Vagina (tissue), 2 donors: ENCODE measurements around the gene MLN. TPM values are rescaled to one million over a fixed set of nuclear protein-coding genes. Genes with fewer than 3 reads are reported as not detected.

Experiments used
- DNase-seq, 2 donors: peaks; one replicate each; pipeline ENCODE4 v3.0.0-alpha.2; 2017; ENCODE audit errors: extremely low spot score in 2 of 2
- H3K27ac ChIP-seq: fragments of 200-600 bp; sonication (generic); one replicate; pipeline ENCODE4 v1.5.1; 2019
- H3K27me3 ChIP-seq: fragments of 200-600 bp; sonication (generic); one replicate; pipeline ENCODE4 v1.5.1; 2019
- H3K36me3 ChIP-seq, 2 donors: fragments of 200-600 bp; sonication (generic); one replicate each; pipeline ENCODE4 v1.5.1; 2017 to 2019
- H3K4me1 ChIP-seq: fragments of 200-600 bp; sonication (generic); one replicate; pipeline ENCODE4 v1.5.1; 2019
- H3K4me3 ChIP-seq, 2 donors: fragments of 200-600 bp; sonication (generic); 1 replicate in 1 of 2; 2 replicates in 1 of 2; pipeline ENCODE4 v1.5.1; 2016 to 2019
- H3K9me3 ChIP-seq: fragments of 200-600 bp; sonication (generic); one replicate; pipeline ENCODE4 v1.5.1; 2019
- POLR2A ChIP-seq, 2 donors: fragments of 450-650 bp; IDR thresholded peaks; one replicate each; pipeline ENCODE4 v1.6.1; 2017; ENCODE audit warnings: antibody characterized with exemption in 2 of 2, mild to moderate bottlenecking in 2 of 2, moderate library complexity in 2 of 2
- POLR2AphosphoS5 ChIP-seq, 2 donors: sonication (generic); formaldehyde crosslinking; IDR thresholded peaks; one replicate each; pipeline ENCODE4 v1.9.0; 2017; ENCODE audit warnings: antibody characterized with exemption in 2 of 2, mild to moderate bottlenecking in 2 of 2, low read depth in 1 of 2; ENCODE audit not compliant: insufficient read depth in 1 of 2
- intact Hi-C: fragments of 100-400 bp; cut with DNase I; formaldehyde crosslinking; loops from one replicate; pipeline ENCODE4 v1.15.1; 2023
- total RNA-seq: library from RNA; depleted of rRNA; stranded (reverse); fragments of >200 nt; gene quantifications from one replicate; pipeline ENCODE4 v1.2.3, GENCODE V29; 2016
- TF ChIP-seq, protein P1 (sequence below), 3 experiments: fragments of 450-650 bp in 2 of 3; fragments of 200-600 bp in 1 of 3; sonication (generic) in 1 of 3; IDR thresholded peaks; one replicate each; pipeline ENCODE4 v1.5.1; 2017 to 2019; ENCODE audit warnings: antibody characterized with exemption in 3 of 3, mild to moderate bottlenecking in 2 of 3, moderate library complexity in 2 of 3

MLN gene
- total RNA-seq, 1 donor from 2014 or later = not detected

DNA sequence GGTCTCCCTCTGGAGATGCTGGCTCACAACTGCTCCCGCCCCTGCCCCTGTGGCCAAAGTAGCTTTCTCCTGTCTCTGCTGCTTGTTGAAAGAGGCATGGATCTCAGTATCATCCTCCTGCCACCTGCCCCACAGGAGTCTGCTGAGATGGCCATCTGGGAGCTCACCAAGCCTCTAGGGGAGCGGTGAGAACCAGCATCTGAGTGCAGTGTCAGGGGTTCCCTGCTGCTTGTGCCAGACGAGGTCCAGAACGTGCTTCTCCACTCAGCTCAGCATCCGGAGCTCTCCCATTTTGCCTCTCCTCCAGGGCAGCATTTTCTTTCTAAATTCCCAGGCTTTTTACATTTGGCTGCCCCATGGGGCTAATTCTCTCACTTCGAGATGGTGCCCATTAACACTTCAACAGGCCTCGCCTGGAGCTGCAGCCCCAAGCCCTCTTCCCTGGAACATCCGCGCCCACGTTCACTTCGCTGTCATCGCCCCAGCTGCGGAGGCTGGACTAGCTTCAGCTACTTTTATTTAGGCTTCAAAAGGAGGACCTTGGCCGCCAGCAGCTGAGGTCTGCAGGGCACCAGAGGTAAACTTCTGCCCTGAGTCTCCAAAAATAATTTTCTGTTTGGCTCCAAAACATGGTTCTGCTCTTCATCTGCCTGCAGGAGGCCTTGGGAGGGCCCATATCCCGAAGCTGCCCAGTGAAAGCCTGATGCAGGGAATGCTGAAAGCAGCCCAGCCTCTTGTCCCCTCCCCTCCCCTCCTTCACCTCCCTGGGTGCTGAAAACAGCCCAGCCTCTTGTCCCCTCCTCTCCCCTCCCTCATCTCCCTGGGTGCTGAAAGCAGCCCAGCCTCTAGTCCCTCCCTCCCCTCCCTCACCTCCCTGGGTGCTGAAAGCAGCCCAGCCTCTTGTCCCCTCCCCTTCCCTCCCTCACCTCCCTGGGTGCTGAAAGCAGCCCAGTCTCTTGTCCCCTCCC is 25.2 kb upstream of the MLN start:
- intact Hi-C loops = no loop called here
- Histone ChIP-seq H3K27me3 (no peaks in the 10 kb centered on the region), H3K27ac (no peak overlapping the region), H3K4me1 (no peaks in the 10 kb centered on the region), H3K36me3 (no peaks in the 10 kb centered on the region), H3K4me3 (no peak overlapping the region), H3K9me3 (no peaks in the 10 kb centered on the region)
- TF ChIP-seq, protein P1, sequence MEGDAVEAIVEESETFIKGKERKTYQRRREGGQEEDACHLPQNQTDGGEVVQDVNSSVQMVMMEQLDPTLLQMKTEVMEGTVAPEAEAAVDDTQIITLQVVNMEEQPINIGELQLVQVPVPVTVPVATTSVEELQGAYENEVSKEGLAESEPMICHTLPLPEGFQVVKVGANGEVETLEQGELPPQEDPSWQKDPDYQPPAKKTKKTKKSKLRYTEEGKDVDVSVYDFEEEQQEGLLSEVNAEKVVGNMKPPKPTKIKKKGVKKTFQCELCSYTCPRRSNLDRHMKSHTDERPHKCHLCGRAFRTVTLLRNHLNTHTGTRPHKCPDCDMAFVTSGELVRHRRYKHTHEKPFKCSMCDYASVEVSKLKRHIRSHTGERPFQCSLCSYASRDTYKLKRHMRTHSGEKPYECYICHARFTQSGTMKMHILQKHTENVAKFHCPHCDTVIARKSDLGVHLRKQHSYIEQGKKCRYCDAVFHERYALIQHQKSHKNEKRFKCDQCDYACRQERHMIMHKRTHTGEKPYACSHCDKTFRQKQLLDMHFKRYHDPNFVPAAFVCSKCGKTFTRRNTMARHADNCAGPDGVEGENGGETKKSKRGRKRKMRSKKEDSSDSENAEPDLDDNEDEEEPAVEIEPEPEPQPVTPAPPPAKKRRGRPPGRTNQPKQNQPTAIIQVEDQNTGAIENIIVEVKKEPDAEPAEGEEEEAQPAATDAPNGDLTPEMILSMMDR (IDR thresholded peaks at IDR 0.05) = no peak
- no peak for TF ChIP-seq POLR2A (IDR thresholded peaks at IDR 0.05)
- TF ChIP-seq POLR2AphosphoS5 (IDR thresholded peaks at IDR 0.05; ENCODE audit: insufficient read depth in 1 of 2, low read depth in 1 of 2) = no peak
- no peak for DNase-seq

- no peaks in the 10 kb centered on the region for H3K9me3 ChIP-seq
- intact Hi-C loops = no loop called here
- no peaks in the 10 kb centered on the region for H3K4me1 ChIP-seq
- TF ChIP-seq POLR2A (IDR thresholded peaks at IDR 0.05) = no peak
- TF ChIP-seq, protein P1 (IDR thresholded peaks at IDR 0.05) = no peak
- no peak overlapping the region for H3K4me3 ChIP-seq
- no peaks in the 10 kb centered on the region for H3K36me3 ChIP-seq
- H3K27ac ChIP-seq = no peak overlapping the region
- DNase-seq = no peak
- no peaks in the 10 kb centered on the region for H3K27me3 ChIP-seq
Measured at GRCh38 chr6:33828452-33828763, 24.6 kb upstream of the MLN start.

DNA sequence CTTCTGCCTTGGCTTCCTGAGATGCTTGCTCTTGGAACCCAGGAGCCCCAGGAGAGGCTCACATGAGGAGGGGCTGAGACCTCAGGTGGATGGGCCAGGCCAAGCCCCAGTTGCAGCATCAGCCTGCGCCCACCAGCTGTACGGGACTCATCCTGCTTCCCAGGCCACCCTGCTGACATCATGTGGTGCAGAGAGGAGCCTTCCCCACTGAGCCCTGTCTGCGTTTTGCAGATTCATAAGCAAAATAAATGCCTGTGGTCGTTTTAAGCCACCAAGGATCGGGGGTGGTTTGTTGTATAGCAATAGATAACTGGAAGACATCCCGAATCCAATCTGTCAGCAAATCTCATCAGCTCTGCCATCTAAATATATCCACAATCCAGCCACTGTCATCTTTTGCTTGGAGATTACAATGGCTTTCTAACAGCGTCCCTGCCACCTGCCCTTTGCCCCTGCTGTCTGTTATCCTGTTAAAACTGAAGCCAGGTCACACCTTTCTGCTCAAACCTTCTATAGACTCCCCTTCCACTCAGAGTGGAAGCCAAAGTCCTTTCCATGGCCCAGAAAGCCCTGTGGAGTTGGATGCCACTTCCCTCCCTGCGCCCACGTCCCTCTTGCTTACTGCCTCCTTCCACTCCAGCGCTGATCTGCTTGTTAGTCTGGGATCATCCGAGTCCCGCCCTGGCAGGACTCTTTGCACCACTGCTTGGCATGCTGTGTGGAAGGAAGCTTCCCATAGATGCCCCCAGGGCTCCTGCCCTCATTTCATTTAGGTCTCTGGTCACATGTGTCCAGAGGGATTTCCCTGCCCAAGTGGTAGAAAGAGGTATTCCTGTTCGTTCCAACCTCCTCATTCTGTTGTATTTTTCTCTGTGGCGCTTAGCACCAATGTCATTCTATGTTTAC is 24.0 kb upstream of the MLN start:
- Histone ChIP-seq H3K27me3 (no peaks in the 10 kb centered on the region), H3K4me3 (no peak overlapping the region), H3K4me1 (no peaks in the 10 kb centered on the region), H3K36me3 (no peaks in the 10 kb centered on the region), H3K9me3 (no peaks in the 10 kb centered on the region), H3K27ac (no peak overlapping the region)
- TF ChIP-seq POLR2AphosphoS5 (IDR thresholded peaks at IDR 0.05; ENCODE audit: insufficient read depth in 1 of 2, low read depth in 1 of 2) = no peak
- TF ChIP-seq, protein P1 (IDR thresholded peaks at IDR 0.05) = no peak
- TF ChIP-seq POLR2A (IDR thresholded peaks at IDR 0.05) = no peak
- no peak for DNase-seq
- intact Hi-C loops = no loop called here

DNA sequence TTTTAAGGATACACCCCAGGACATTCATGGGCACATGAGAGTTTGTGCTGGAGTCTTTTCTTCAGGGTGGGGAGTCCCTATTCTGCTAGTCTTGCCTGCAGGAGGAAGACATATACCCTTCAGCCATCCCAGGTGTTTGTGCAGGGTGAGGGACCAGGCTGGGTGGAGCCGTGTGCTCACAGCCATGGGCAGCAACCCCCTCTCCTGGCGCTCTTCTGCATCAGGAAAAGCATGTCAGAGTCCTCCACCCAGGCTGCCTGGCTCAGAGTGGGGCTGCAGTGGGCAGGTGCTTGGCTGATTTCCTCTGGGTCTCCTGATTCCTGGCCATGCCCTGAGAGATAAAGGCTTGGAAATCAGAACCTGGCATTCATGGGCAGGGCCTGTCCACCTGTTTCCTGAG is 22.7 kb upstream of the MLN start:
- H3K36me3 ChIP-seq = no peaks in the 10 kb centered on the region
- H3K4me3 ChIP-seq = no peak overlapping the region
- no peak for DNase-seq
- TF ChIP-seq POLR2A (IDR thresholded peaks at IDR 0.05) = no peak
- TF ChIP-seq, protein P1 (IDR thresholded peaks at IDR 0.05) = no peak
- no peak for TF ChIP-seq POLR2AphosphoS5 (IDR thresholded peaks at IDR 0.05; ENCODE audit: insufficient read depth in 1 of 2, low read depth in 1 of 2)
- no peaks in the 10 kb centered on the region for H3K27me3 ChIP-seq
- no peak overlapping the region for H3K27ac ChIP-seq
- no peaks in the 10 kb centered on the region for H3K9me3 ChIP-seq
- intact Hi-C loops = no loop called here
- H3K4me1 ChIP-seq = no peaks in the 10 kb centered on the region
